Measurements from ENCODE around the gene EDN2.
A peak's percentile ranks its signal among the peaks of the same experiment; 100 is the strongest.

The EDN2 gene

DNA sequence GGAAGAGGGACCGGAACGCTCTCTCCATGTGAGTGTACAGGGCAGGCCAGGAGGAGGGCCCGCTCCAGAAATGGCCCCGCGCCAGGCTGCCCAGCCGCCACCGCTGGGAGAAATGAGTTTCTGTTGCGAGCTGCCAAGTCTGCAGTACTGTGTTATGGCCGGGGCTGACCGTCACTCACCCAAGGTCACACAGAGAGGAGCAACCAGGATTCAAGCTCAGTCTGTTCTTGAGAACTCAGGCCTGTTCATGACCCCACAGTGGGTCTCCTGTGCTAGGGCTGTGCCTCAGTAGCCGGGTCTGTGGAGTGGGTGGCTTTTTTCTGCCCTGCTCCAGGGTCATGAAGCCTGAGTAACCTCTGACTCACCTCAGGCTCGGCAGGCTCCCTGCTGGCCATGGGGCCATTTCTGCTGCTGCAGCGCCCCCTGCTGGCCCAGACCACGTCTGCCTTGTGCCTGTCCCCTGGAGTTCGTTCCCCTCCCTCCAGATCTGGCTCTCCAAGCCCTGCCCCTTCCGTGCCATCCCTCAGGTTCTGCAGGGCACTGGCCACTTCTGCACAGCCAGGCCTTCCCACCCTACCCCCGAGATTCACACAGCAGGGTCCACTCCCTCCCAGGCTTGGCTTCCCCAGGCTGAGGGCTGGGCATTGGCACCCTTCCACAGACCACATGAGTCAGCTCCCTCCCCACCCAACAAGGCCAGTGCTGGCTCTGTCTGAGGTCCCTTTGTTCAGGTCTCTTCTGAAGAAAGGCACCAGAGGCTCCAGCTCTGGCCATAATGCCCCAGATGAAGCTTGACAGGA, 51.8 kb downstream of the EDN2 start:
- POLR2A ChIA-PET = interaction anchor here (0.7 to 1.4 kb wide), 2 partner anchors 15 to 61 kb away, joined by 3 to 6 read pairs; no protein-coding TSS in a partner anchor
- no peak overlapping the region for H3K27ac ChIP-seq (ENCODE audit: extremely low read depth, low read depth, low read length)
- no peaks in the 10 kb centered on the region for H3K4me1 ChIP-seq (ENCODE audit: control insufficient read depth, insufficient read depth, low read length)
- CTCF ChIA-PET = interaction anchor here (0.6 to 8.1 kb wide), 37 partner anchors 12 to 709 kb away, joined by 3 to 73 read pairs (median 4); partner anchors contain the start of gene FOXO6
- no peak overlapping the region for H3K4me3 ChIP-seq (ENCODE audit: low read depth, low read length)
- H3K9me3 ChIP-seq (ENCODE audit: control insufficient read depth, insufficient read depth, low read depth, low read length) = no peaks in the 10 kb centered on the region
- no peaks in the 10 kb centered on the region for H3K36me3 ChIP-seq (ENCODE audit: control insufficient read depth in 2 of 2, insufficient read depth in 1 of 2, low read length in 2 of 2)
- TF ChIP-seq WT1 (tag by site-specific recombination; IDR thresholded peaks at IDR 0.05) (0 out of 2 replicates have a peak, but pooled peaks have one; percentile 21), ZNF146 (tag by site-specific recombination; IDR thresholded peaks at IDR 0.05) (no peak), ZNF175 (tag by site-specific recombination; IDR thresholded peaks at IDR 0.05) (no peak), TRIM28 (IDR thresholded peaks at IDR 0.05; ENCODE audit: borderline replicate concordance, low read length) (no peak), ZIC2 (tag by site-specific recombination; IDR thresholded peaks at IDR 0.05) (peak; percentile 92), ZBTB48 (tag by site-specific recombination; IDR thresholded peaks at IDR 0.05) (peak; percentile 85), ZNF362 (tag by site-specific recombination; IDR thresholded peaks at IDR 0.05) (no peak), ZFP37 (tag by site-specific recombination; IDR thresholded peaks at IDR 0.05) (peak; percentile 80), KLF9 (tag by site-specific recombination; IDR thresholded peaks at IDR 0.05; ENCODE audit: low read depth) (peak; percentile 40; the same call in 1 of the 2 replicates), KLF16 (tag by site-specific recombination; IDR thresholded peaks at IDR 0.05) (peak; percentile 54), ZNF2 (tag by site-specific recombination; IDR thresholded peaks at IDR 0.05) (peak; percentile 88), ZNF692 (tag by site-specific recombination; IDR thresholded peaks at IDR 0.05) (peak; percentile 74), ZFHX2 (tag by site-specific recombination; conservative IDR thresholded peaks at IDR 0.05) (peak; percentile 29; the same call in 1 of the 2 replicates), ZNF239 (tag by site-specific recombination; IDR thresholded peaks at IDR 0.05) (no peak), ZNF544 (tag by site-specific recombination; IDR thresholded peaks at IDR 0.05) (no peak), ZNF664 (tag by site-specific recombination; IDR thresholded peaks at IDR 0.05) (no peak), ZNF350 (tag by site-specific recombination; IDR thresholded peaks at IDR 0.05) (no peak), ZFP69B (tag by site-specific recombination; IDR thresholded peaks at IDR 0.05) (peak; percentile 76), KLF8 (tag by site-specific recombination; IDR thresholded peaks at IDR 0.05) (peak; percentile 83), KLF17 (tag by site-specific recombination; IDR thresholded peaks at IDR 0.05) (peak; percentile 93), ZBTB26 (tag by site-specific recombination; optimal IDR thresholded peaks at IDR 0.05) (peak; percentile 16), ZNF366 (tag by site-specific recombination; conservative IDR thresholded peaks at IDR 0.05) (no peak; the same call in 1 of the 2 replicates), ZNF398 (tag by site-specific recombination; IDR thresholded peaks at IDR 0.05) (peak; percentile 26; the same call in 1 of the 2 replicates), ZNF600 (tag by site-specific recombination; IDR thresholded peaks at IDR 0.05) (peak; percentile 91), ZNF580 (tag by site-specific recombination; IDR thresholded peaks at IDR 0.05) (peak; percentile 58; the same call in 1 of the 2 replicates), PATZ1 (tag by site-specific recombination; IDR thresholded peaks at IDR 0.05) (peak; percentile 77; the same call in 1 of the 2 replicates), SP7 (tag by site-specific recombination; IDR thresholded peaks at IDR 0.05) (peak; percentile 84)

Measured in HEK293 (cell line).